T-cell (primary cell): ENCODE data around the gene RASGEF1B. TPM values are rescaled to one million over a fixed set of nuclear protein-coding genes. Genes with fewer than 3 reads are reported as not detected.

Source experiments
- ATAC-seq, 4 experiments: fragments of 200-7000 bp in 3 of 4; fragments of 150-1000 bp in 1 of 4; cut with Tn5 transposase; replicated peaks in 1 of 4; 1 replicate in 3 of 4; 2 replicates in 1 of 4; pipeline ENCODE4 v1.10.0; 2021; ENCODE audit warnings: moderate library complexity in 3 of 4, mild to moderate bottlenecking in 2 of 4, moderate number of reproducible peaks in 1 of 4
- CTCF ChIA-PET, 2 donors: fragments of 300-600 bp; sonication (Branson Sonifier 250); formaldehyde crosslinking; loops; one replicate each; lab custom pipeline; 2022; ENCODE audit warnings: antibody characterized with exemption in 2 of 2; lab: Charles Lee
- POLR2A ChIA-PET, 2 donors: fragments of 300-600 bp; sonication (Branson Sonifier 250); formaldehyde crosslinking; loops; one replicate each; lab custom pipeline; 2022; ENCODE audit warnings: antibody characterized with exemption in 2 of 2; lab: Charles Lee
- DNase-seq, 35 experiments: peaks; one replicate each; pipeline versions ENCODE4 v3.0.0 to v3.0.0-alpha.2; 2013 to 2023
- H3K27ac ChIP-seq: one replicate; pipeline ENCODE4 v1.5.1; 2013; ENCODE audit warnings: low read length
- H3K27me3 ChIP-seq, 2 experiments: replicated peaks in 1 of 2; 1 replicate in 1 of 2; 2 replicates in 1 of 2; pipeline versions ENCODE4 v1.6.1 to v1.7.0; 2013; ENCODE audit warnings: low read length in 1 of 2, mixed read lengths in 1 of 2; ENCODE audit not compliant: control insufficient read depth in 2 of 2, insufficient read depth in 2 of 2; ENCODE audit errors: extremely low read depth in 1 of 2
- H3K36me3 ChIP-seq, 2 donors: 1 replicate in 1 of 2; 2 replicates in 1 of 2; pipeline versions ENCODE4 v1.6.1 to v1.7.0; 2013; ENCODE audit warnings: low read length in 1 of 2; ENCODE audit not compliant: control insufficient read depth in 2 of 2, insufficient read depth in 1 of 2; ENCODE audit errors: extremely low read depth in 1 of 2
- H3K4me1 ChIP-seq, 2 experiments: 1 replicate in 1 of 2; 2 replicates in 1 of 2; pipeline versions ENCODE4 v1.6.1 to v1.7.0; 2013; ENCODE audit warnings: low read length in 2 of 2, mixed read lengths in 1 of 2; ENCODE audit not compliant: insufficient read depth in 2 of 2, control insufficient read depth in 1 of 2; ENCODE audit errors: extremely low read depth in 1 of 2
- H3K4me3 ChIP-seq, 2 donors: 1 replicate in 1 of 2; 2 replicates in 1 of 2; pipeline versions ENCODE4 v1.5.1 to v1.7.0; 2013; ENCODE audit warnings: mild to moderate bottlenecking in 2 of 2, low read length in 1 of 2, moderate library complexity in 1 of 2; ENCODE audit not compliant: control insufficient read depth in 1 of 2; ENCODE audit errors: extremely low read depth in 1 of 2
- H3K9me3 ChIP-seq: 2 replicates; pipeline ENCODE4 v1.7.0; 2013
- H3K27ac Mint-ChIP-seq, 2 donors: one replicate each; pipeline ENCODE4 v1.8.0; 2020 to 2021; ENCODE audit warnings: mild to moderate bottlenecking in 2 of 2, mixed read lengths in 2 of 2
- H3K27me3 Mint-ChIP-seq, 2 donors: one replicate each; pipeline ENCODE4 v1.8.0; 2021 to 2022; ENCODE audit warnings: mixed read lengths in 2 of 2
- H3K36me3 Mint-ChIP-seq: one replicate; pipeline ENCODE4 v1.8.0; 2021; ENCODE audit warnings: mixed read lengths
- H3K4me1 Mint-ChIP-seq, 3 donors: one replicate each; pipeline ENCODE4 v1.8.0; 2020 to 2022; ENCODE audit warnings: mixed read lengths in 3 of 3, mild to moderate bottlenecking in 1 of 3
- H3K4me3 Mint-ChIP-seq, 3 donors: one replicate each; pipeline ENCODE4 v1.8.0; 2020 to 2022; ENCODE audit warnings: mild to moderate bottlenecking in 3 of 3, mixed read lengths in 3 of 3, moderate library complexity in 3 of 3
- H3K9me3 Mint-ChIP-seq, 3 donors: one replicate each; pipeline ENCODE4 v1.8.0; 2020 to 2022; ENCODE audit warnings: mixed read lengths in 3 of 3
- WGBS: methylation state at CpG from one replicate; pipeline ENCODE4 v1.1.5; 2013; ENCODE audit warnings: missing lambda C conversion rate; ENCODE audit not compliant: insufficient coverage; 5-methylcytosine and 5-hydroxymethylcytosine counted together
- total RNA-seq, 35 experiments: library from RNA in 6 of 35; stranded (reverse) in 6 of 35; fragments of 120-200 nt in 1 of 35; gene quantifications; one replicate each; pipeline versions ENCODE4 v1.2.1 to v1.2.4 and lab custom pipeline; 2013 to 2026

Gene RASGEF1B
- total RNA-seq, 5 donors from 2014 or later (not counting 1 experiment from before 2014, with no cell fraction given) = 7.3 to 54.0 (median 8.1) TPM

GRCh38 chr4:81389720-81390119 is 82.0 kb downstream of the RASGEF1B start:
- H3K36me3 Mint-ChIP-seq = no peaks in the 10 kb centered on the region
- no peak for DNase-seq
- POLR2A ChIA-PET = no interaction called here

GRCh38 chr4:81380437-81380836 is 91.3 kb downstream of the RASGEF1B start:
- no peaks in the 10 kb centered on the region for H3K4me1 Mint-ChIP-seq
- H3K27ac ChIP-seq = no peak overlapping the region
- ATAC-seq = no peak
- no peaks in the 10 kb centered on the region for H3K36me3 ChIP-seq
- H3K4me3 ChIP-seq = no peak overlapping the region
- CTCF ChIA-PET = no interaction called here
- POLR2A ChIA-PET = no interaction called here
- DNase-seq = no peak
- no peaks in the 10 kb centered on the region for H3K36me3 Mint-ChIP-seq
- no peak overlapping the region for H3K4me3 Mint-ChIP-seq
- no peak overlapping the region for H3K27ac Mint-ChIP-seq
- H3K9me3 Mint-ChIP-seq = no peaks in the 10 kb centered on the region
- WGBS = no CpG with 5 or more reads among the region's 2 CpGs
- H3K9me3 ChIP-seq = no peaks in the 10 kb centered on the region
- peaks cover 26 to 58% of the 10 kb centered on the region in 2 donors for H3K27me3 Mint-ChIP-seq
- H3K27me3 ChIP-seq = peaks cover 0 to 9% of the 10 kb centered on the region in 2 experiments
- no peaks in the 10 kb centered on the region for H3K4me1 ChIP-seq

More at GRCh38 chr4:81389720-81390119, 82.0 kb downstream of the RASGEF1B start:
- H3K4me3 Mint-ChIP-seq = no peak overlapping the region
- H3K9me3 ChIP-seq = no peaks in the 10 kb centered on the region
- H3K27me3 Mint-ChIP-seq = peaks cover 4 to 12% of the 10 kb centered on the region in 2 donors
- H3K4me1 Mint-ChIP-seq = peaks cover 6% of the 10 kb centered on the region in 3 donors
- H3K4me3 ChIP-seq = no peak overlapping the region
- CTCF ChIA-PET = interaction anchor here in 1 of 2 donors (0.5 kb wide), 1 partner anchor 109 kb away, joined by 3 read pairs; no protein-coding TSS in a partner anchor
- H3K27me3 ChIP-seq = no peaks in the 10 kb centered on the region
- ATAC-seq = no peak
- WGBS = no CpG with 5 or more reads among the region's 2 CpGs
- no peak overlapping the region for H3K27ac Mint-ChIP-seq
- H3K9me3 Mint-ChIP-seq = peaks cover 0 to 6% (median 0%) of the 10 kb centered on the region in 3 donors
- no peak overlapping the region for H3K27ac ChIP-seq
- H3K36me3 ChIP-seq = no peaks in the 10 kb centered on the region
- H3K4me1 ChIP-seq = no peaks in the 10 kb centered on the region

GRCh38 chr4:81378386-81378785 is 93.3 kb downstream of the RASGEF1B start:
- Histone ChIP-seq H3K4me1 (no peaks in the 10 kb centered on the region), H3K27me3 (peaks cover 0 to 16% of the 10 kb centered on the region in 2 experiments), H3K36me3 (no peaks in the 10 kb centered on the region), H3K9me3 (no peaks in the 10 kb centered on the region), H3K27ac (no peak overlapping the region), H3K4me3 (no peak overlapping the region)
- Mint-ChIP-seq H3K4me1 (no peaks in the 10 kb centered on the region), H3K27ac (no peak overlapping the region), H3K27me3 (peaks cover 18 to 44% of the 10 kb centered on the region in 2 donors), H3K4me3 (no peak overlapping the region), H3K36me3 (no peaks in the 10 kb centered on the region), H3K9me3 (peaks cover 0 to 5% (median 0%) of the 10 kb centered on the region in 3 donors)
- WGBS = no CpG with 5 or more reads among the region's 1 CpG
- ATAC-seq (no peak), DNase-seq (no peak)
- POLR2A ChIA-PET = interaction anchor here in 1 of 2 donors (0.5 kb wide), 1 partner anchor 21 kb away, joined by 3 read pairs; no protein-coding TSS in a partner anchor
- CTCF ChIA-PET = no interaction called here

GRCh38 chr4:81377191-81377590 is 94.5 kb downstream of the RASGEF1B start:
- Histone ChIP-seq H3K4me3 (no peak overlapping the region), H3K36me3 (no peaks in the 10 kb centered on the region), H3K27me3 (peaks cover 0 to 16% of the 10 kb centered on the region in 2 experiments), H3K4me1 (no peaks in the 10 kb centered on the region), H3K27ac (no peak overlapping the region), H3K9me3 (no peaks in the 10 kb centered on the region)
- CTCF ChIA-PET = no interaction called here
- POLR2A ChIA-PET = no interaction called here
- DNase-seq (no peak), ATAC-seq (no peak)
- no peaks in the 10 kb centered on the region for H3K4me1 Mint-ChIP-seq
- WGBS = no CpG with 5 or more reads among the region's 1 CpG
- no peaks in the 10 kb centered on the region for H3K36me3 Mint-ChIP-seq
- H3K27me3 Mint-ChIP-seq = peaks cover 12 to 38% of the 10 kb centered on the region in 2 donors
- H3K27ac Mint-ChIP-seq = no peak overlapping the region
- H3K4me3 Mint-ChIP-seq = no peak overlapping the region
- peaks cover 0 to 5% (median 0%) of the 10 kb centered on the region in 3 donors for H3K9me3 Mint-ChIP-seq

GRCh38 chr4:81376720-81377119 is 95.0 kb downstream of the RASGEF1B start:
- no peak for DNase-seq
- no peaks in the 10 kb centered on the region for H3K36me3 Mint-ChIP-seq
- CTCF ChIA-PET = no interaction called here
- H3K27me3 ChIP-seq = peaks cover 0 to 16% of the 10 kb centered on the region in 2 experiments
- H3K4me1 Mint-ChIP-seq = no peaks in the 10 kb centered on the region
- H3K9me3 Mint-ChIP-seq = peaks cover 0 to 5% (median 0%) of the 10 kb centered on the region in 3 donors
- H3K9me3 ChIP-seq = no peaks in the 10 kb centered on the region
- POLR2A ChIA-PET = no interaction called here
- H3K27ac Mint-ChIP-seq = no peak overlapping the region
- no peak overlapping the region for H3K27ac ChIP-seq
- H3K27me3 Mint-ChIP-seq = peaks cover 12 to 37% of the 10 kb centered on the region in 2 donors
- no CpG with 5 or more reads among the region's 2 CpGs for WGBS
- no peak for ATAC-seq
- no peak overlapping the region for H3K4me3 Mint-ChIP-seq
- no peak overlapping the region for H3K4me3 ChIP-seq
- no peaks in the 10 kb centered on the region for H3K36me3 ChIP-seq
- no peaks in the 10 kb centered on the region for H3K4me1 ChIP-seq
